ENCODE data around the gene RCC1.
"Not testable (repeated sequence)": the region's sequence is repeated elsewhere in the genome, so short reads cannot be mapped to it uniquely, and the experiment has no call there.

Gene RCC1

DNA sequence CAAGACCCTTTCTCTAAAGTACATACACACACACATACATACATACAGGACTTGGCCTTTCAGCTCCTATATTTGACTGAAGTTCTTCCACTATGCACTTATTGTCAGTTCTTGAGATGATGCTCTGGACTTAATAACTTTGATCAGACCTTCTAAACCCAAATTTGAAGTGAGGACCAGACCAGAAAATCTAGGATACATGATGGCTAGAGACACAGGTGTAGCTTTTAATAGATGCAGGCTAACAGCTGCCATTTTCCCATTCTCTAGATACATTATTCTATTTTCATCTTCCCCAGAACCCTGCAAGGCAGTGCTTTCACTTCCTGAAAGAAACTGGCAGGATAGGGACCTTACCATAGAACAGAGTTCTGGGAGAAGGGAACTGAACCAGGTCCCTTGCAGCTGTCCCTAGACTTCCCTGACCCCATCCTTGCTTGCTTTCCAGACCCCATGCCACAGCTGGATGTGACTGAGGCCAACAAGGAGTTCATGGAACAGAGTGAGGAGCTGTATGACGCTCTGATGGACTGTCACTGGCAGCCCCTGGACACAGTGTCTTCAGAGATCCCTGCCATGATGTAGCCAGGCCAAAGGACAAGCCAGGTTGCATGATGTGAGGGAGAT, 71.3 kb downstream of the RCC1 start:
- H3K79me2 ChIP-seq (ENCODE audit: control insufficient read depth, insufficient read depth, low read length, unreplicated experiment), result peaks cover 28% of the 10 kb centered on the region
- no peaks in the 10 kb centered on the region for H3K27me3 ChIP-seq (ENCODE audit: insufficient read depth, low read length)
- H3K27ac ChIP-seq (ENCODE audit: low read depth, low read length), result peak overlapping the region; percentile 14; the same call in 1 of the 2 replicates
- peaks cover 6% of the 10 kb centered on the region for H3K4me1 ChIP-seq (ENCODE audit: control insufficient read depth, insufficient read depth, low read length, unreplicated experiment)
- H3K4me3 ChIP-seq (ENCODE audit: low read depth, low read length), result no peak overlapping the region
- H3K36me3 ChIP-seq (ENCODE audit: insufficient read depth, low read length), result peaks cover 47% of the 10 kb centered on the region
- H2AFZ ChIP-seq (ENCODE audit: low read length, unreplicated experiment), result no peak overlapping the region

DNA sequence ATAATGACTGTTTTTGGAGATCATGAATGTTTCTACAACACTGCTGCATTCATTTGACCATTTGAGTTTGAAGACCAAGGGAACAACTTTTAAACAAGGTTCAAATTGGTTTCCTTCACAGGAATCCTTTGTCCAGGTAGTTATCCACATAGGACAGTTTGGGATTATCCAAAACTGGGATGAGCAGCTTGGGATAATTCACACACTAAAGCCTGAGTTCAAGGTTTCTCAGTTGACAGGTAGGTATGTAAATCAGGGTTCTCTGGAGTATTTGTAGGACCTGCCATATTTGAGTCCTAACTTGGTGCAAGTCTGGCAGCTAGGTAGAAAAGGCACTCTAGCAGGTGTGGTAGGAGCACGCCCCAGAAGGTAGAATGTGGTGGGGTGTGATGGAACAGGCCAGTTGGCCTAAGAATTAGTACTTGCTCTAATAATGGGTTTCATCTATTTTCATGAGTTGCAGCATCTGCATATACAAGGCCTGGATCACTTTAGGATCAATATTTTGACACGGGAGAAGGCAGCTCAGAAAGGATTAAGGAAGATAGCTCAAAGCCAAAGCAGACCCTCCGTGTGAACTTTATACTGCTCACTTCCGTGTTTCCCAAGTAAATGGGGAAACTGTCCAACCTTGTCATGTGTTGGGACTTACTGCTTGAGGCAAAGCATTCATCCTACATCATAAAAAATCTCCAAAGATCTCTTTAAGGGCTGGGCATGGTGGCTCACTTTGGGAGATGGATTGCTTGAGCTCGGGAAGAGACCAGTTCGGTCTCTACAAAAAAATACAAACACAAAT, 72.1 kb downstream of the RCC1 start:
- no peak overlapping the region for H3K4me3 ChIP-seq (ENCODE audit: low read depth, low read length)
- 0 out of 2 replicates have a peak overlapping the region, but pooled peaks have one; percentile 45 for H3K27ac ChIP-seq (ENCODE audit: low read depth, low read length)
- H3K27me3 ChIP-seq (ENCODE audit: insufficient read depth, low read length), result no peaks in the 10 kb centered on the region
- no peak overlapping the region for H2AFZ ChIP-seq (ENCODE audit: low read length, unreplicated experiment)
- peaks cover 28% of the 10 kb centered on the region for H3K79me2 ChIP-seq (ENCODE audit: control insufficient read depth, insufficient read depth, low read length, unreplicated experiment)
- peaks cover 47% of the 10 kb centered on the region for H3K36me3 ChIP-seq (ENCODE audit: insufficient read depth, low read length)
- H3K4me1 ChIP-seq (ENCODE audit: control insufficient read depth, insufficient read depth, low read length, unreplicated experiment), result peaks cover 6% of the 10 kb centered on the region

DNA sequence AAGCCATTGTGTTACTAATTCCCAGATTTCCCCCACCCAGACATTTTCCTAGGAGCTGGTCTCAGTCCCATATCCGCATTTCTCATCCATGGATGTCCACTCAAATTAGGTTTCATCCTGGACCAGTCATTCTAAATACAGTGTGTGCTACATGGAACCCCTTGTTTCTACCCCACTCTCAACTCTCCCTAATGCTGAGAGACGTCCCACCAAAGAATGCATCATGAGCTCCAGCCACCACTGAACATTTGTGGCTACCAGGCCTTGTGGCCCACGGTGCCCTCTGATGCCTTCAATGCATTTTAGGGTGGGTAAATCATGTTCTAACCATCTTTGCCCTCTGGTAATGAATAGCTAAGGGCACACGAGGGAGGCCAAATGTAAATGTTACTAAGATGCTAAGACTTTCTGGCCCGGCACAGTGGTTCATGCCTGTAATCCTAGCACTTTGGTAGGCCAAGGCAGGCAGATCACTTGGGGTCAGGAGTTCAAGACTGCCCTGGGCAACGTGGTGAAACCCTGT, 72.9 kb downstream of the RCC1 start:
- H3K36me3 ChIP-seq (ENCODE audit: insufficient read depth, low read length), result peaks cover 42% of the 10 kb centered on the region
- no peaks in the 10 kb centered on the region for H3K27me3 ChIP-seq (ENCODE audit: insufficient read depth, low read length)
- no peak overlapping the region for H3K4me3 ChIP-seq (ENCODE audit: low read depth, low read length)
- H3K27ac ChIP-seq (ENCODE audit: low read depth, low read length), result 0 out of 2 replicates have a peak overlapping the region, but pooled peaks have one; percentile 45
- H3K79me2 ChIP-seq (ENCODE audit: control insufficient read depth, insufficient read depth, low read length, unreplicated experiment), result peaks cover 28% of the 10 kb centered on the region
- H2AFZ ChIP-seq (ENCODE audit: low read length, unreplicated experiment), result no peak overlapping the region
- H3K4me1 ChIP-seq (ENCODE audit: control insufficient read depth, insufficient read depth, low read length, unreplicated experiment), result peaks cover 6% of the 10 kb centered on the region

DNA sequence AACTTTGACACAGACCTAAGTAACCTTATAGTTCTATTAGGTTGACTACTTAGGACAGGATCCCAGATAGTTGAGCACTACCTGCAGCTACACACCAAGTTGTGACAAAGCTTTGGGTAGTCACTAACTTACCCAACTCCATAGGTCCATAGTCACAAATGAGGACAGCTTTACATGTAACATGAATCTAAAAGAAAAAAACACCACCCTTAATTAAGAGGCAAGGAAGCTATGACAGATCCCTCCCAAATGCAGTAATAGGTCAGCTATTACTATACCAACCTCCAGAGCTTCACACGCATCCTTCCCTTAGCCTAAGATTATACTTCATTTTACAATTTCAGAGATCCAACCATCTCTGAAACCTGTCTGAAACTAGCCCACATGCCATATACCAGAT, 73.6 kb downstream of the RCC1 start:
- Histone ChIP-seq H3K79me2 (ENCODE audit: control insufficient read depth, insufficient read depth, low read length, unreplicated experiment) (peaks cover 28% of the 10 kb centered on the region), H2AFZ (ENCODE audit: low read length, unreplicated experiment) (no peak overlapping the region), H3K36me3 (ENCODE audit: insufficient read depth, low read length) (peaks cover 38% of the 10 kb centered on the region), H3K4me1 (ENCODE audit: control insufficient read depth, insufficient read depth, low read length, unreplicated experiment) (peaks cover 6% of the 10 kb centered on the region), H3K27ac (ENCODE audit: low read depth, low read length) (peak overlapping the region; percentile 45), H3K4me3 (ENCODE audit: low read depth, low read length) (peak overlapping the region; percentile 96), H3K27me3 (ENCODE audit: insufficient read depth, low read length) (no peaks in the 10 kb centered on the region)

DNA sequence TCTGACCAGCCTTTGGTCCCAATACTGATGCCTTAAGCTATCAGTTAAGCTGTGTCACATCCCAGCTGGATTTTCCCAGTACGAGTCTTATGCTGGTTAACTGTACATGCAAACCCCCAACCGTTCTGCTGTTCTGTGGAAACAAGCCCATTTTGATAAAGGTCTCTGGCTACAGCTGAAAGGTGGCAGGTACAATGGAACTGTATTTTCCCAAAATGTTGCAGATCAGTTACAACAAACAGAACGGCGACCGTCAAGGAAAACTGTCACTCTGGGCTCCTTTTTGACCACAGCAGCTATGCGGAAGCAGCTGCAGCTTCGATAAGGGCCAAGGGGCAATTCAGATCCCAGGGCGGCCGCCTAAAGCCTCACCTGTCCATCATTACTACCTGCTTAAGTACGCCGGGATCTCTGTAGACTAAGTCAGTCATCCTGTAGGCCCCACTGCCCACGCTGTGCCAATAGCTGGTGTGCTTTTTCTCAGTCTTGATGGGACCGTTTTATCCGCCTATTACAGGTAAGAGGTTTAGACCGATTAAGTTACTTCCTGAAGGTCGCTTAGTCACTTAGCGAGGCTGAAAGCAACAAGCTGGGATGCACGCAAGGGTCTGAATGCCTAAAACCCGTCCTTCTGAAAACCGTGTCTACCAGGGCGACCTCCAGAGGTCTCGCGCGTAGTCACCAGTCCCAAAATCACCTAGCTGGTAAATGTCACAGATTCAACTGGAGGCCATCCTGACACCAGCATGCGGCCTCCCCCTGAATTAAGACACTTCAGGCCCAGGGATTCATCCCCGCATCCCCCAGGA, 75.1 kb downstream of the RCC1 start:
- Histone ChIP-seq H3K4me3 (ENCODE audit: low read depth, low read length) (peak overlapping the region; percentile 96), H3K27me3 (ENCODE audit: insufficient read depth, low read length) (no peaks in the 10 kb centered on the region), H3K4me1 (ENCODE audit: control insufficient read depth, insufficient read depth, low read length, unreplicated experiment) (peaks cover 6% of the 10 kb centered on the region), H2AFZ (ENCODE audit: low read length, unreplicated experiment) (no peak overlapping the region), H3K36me3 (ENCODE audit: insufficient read depth, low read length) (peaks cover 32% of the 10 kb centered on the region), H3K27ac (ENCODE audit: low read depth, low read length) (peak overlapping the region; percentile 54), H3K79me2 (ENCODE audit: control insufficient read depth, insufficient read depth, low read length, unreplicated experiment) (peaks cover 28% of the 10 kb centered on the region)

DNA sequence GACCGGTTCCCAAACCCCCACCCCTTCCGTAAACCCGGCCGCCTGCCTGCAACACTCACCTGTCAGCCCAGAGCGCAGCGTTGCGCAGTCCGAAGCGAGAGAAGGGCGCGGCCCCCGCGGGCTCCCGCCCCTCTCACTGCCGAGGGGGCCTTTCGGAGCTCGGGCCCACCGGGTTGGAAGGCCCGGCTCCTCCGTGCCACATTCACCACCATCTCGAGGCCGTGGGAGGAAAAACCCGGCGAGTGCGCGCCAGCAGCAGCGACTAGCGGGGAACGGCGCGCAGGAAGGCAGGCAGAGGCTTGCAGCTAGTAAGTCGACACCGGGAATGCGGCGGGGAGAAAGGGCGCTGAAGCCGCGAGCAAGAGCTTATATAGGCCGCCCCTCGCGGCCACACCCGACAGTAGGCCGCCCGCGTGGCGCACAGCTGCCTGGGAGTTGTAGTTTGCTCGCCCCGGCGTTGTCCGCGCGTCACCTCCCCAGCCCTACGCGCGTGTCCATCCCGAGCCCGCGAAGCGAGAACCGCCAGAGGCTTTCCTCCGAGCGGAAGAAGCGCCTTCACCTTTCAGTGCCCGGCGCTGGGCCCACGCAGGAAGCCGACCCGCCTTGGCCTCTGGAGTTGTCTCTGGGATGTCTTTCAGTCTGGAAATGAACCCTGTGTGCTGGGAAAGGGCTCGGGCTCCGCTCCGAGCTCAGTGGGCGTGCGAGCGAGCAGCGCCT, 75.8 kb downstream of the RCC1 start:
- Histone ChIP-seq H2AFZ (ENCODE audit: low read length, unreplicated experiment) (peak overlapping the region; percentile 89), H3K27ac (ENCODE audit: low read depth, low read length) (peak overlapping the region; percentile 54), H3K36me3 (ENCODE audit: insufficient read depth, low read length) (peaks cover 31% of the 10 kb centered on the region), H3K4me1 (ENCODE audit: control insufficient read depth, insufficient read depth, low read length, unreplicated experiment) (peaks cover 6% of the 10 kb centered on the region), H3K4me3 (ENCODE audit: low read depth, low read length) (peak overlapping the region; percentile 96), H3K27me3 (ENCODE audit: insufficient read depth, low read length) (no peaks in the 10 kb centered on the region), H3K79me2 (ENCODE audit: control insufficient read depth, insufficient read depth, low read length, unreplicated experiment) (peaks cover 28% of the 10 kb centered on the region)

DNA sequence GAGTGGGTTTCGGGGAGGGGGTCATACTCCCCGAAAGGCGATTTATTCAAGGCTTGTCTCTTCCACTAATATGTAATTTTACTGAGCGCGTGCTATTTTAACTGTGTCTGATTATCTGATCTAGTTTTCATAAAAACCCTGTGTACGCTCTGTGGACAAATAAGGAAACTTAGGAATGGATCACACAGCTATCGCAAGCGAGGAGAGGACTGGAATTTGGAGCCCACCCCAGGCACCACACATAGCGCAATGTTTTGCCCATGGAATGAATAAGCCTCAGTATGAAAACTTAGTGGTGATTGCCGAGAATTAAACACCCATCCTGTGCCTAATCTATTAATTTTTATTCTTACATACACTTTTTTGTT, 76.4 kb downstream of the RCC1 start:
- Histone ChIP-seq H2AFZ (ENCODE audit: low read length, unreplicated experiment) (peak overlapping the region; percentile 89), H3K27me3 (ENCODE audit: insufficient read depth, low read length) (no peaks in the 10 kb centered on the region), H3K36me3 (ENCODE audit: insufficient read depth, low read length) (peaks cover 28% of the 10 kb centered on the region), H3K4me3 (ENCODE audit: low read depth, low read length) (peak overlapping the region; percentile 96), H3K79me2 (ENCODE audit: control insufficient read depth, insufficient read depth, low read length, unreplicated experiment) (peaks cover 28% of the 10 kb centered on the region), H3K27ac (ENCODE audit: low read depth, low read length) (peak overlapping the region; percentile 53), H3K4me1 (ENCODE audit: control insufficient read depth, insufficient read depth, low read length, unreplicated experiment) (peaks cover 6% of the 10 kb centered on the region)

DNA sequence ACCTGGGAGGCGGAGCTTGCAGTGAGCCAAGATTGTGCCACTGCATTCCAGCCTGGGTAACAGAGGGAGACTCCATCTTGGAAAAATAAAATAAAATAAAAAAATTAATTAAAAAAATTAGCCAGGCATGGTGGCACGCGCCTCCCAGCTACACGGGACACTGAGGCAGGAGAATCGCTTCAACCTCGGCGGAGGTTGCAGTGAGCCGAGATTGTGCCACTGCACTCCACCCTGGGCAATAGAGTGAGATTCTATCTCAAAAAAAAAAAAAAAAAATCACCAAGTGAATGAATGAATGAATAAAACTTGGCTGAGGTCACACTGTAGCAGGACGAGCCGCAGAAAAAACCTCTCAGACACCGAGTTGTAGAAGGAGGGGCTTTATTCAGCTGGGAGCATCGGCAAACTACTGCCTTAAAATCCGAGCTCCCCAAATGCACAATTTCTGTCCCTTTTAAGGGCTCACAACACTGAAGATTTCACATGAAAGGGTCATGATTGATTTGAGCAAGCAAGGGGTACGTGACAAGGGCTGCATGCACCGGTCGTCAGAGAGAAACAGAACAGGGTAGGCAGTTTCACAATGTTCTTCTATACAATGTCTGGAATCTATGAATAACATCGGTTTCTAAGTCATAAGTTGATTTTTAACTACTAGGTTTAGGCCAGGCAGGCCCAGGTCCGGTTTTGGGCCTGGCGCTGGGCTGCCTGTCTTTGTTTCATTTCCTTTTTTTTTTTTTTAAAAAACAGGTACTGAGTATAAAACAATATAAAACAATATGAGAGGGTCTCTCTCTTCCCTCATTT, 80.9 kb downstream of the RCC1 start:
- not testable (repeated sequence) for H3K79me2 ChIP-seq (ENCODE audit: control insufficient read depth, insufficient read depth, low read length, unreplicated experiment); H3K27ac ChIP-seq (ENCODE audit: low read depth, low read length); H3K36me3 ChIP-seq (ENCODE audit: insufficient read depth, low read length); H3K4me3 ChIP-seq (ENCODE audit: low read depth, low read length); H3K27me3 ChIP-seq (ENCODE audit: insufficient read depth, low read length); H3K4me1 ChIP-seq (ENCODE audit: control insufficient read depth, insufficient read depth, low read length, unreplicated experiment); H2AFZ ChIP-seq (ENCODE audit: low read length, unreplicated experiment)

All from ACC112 (cell line).